Dedifferentiated amniotic fluid mesenchymal stem cell (primary cell): ENCODE data around the gene ELANE.

Experiments used
- DNase-seq: peaks from one replicate; pipeline ENCODE4 v3.0.0-alpha.2; 2016; ENCODE audit errors: extremely low spot score

The ELANE gene

DNA sequence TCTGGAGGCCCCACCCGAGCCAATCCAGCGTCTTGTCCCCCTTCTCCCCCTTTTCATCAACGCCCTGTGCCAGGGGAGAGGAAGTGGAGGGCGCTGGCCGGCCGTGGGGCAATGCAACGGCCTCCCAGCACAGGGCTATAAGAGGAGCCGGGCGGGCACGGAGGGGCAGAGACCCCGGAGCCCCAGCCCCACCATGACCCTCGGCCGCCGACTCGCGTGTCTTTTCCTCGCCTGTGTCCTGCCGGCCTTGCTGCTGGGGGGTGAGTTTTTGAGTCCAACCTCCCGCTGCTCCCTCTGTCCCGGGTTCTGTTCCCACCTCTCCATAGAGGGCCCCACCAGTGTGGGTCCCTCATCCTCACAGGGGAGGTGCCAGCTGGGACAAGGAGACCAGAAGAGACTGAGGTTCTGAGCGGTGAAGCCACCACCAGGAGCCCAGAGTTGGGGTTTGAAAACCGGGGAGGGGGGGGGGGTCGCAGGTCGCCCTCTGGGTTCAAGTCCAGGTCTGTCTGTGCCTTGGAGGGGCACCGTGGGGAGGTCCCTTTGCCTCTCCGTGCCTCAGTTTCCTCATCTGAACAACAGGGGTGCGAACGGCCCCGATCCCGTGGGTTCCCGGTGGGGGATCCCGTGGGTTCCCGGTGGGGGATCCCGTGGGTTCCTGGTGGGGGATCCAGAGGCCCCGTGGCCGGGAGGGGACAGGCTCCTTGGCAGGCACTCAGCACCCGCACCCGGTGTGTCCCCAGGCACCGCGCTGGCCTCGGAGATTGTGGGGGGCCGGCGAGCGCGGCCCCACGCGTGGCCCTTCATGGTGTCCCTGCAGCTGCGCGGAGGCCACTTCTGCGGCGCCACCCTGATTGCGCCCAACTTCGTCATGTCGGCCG lies at the start of gene ELANE:
Gene ELANE (plus strand): TSS at position 168 of the 878 bp plus-strand sequence. CDS start 26 bp downstream, at position 194.
- no peak for DNase-seq

GRCh38 chr19:802498-803098 lies 49.5 kb upstream of the ELANE start:
- DNase-seq, result no peak

GRCh38 chr19:803099-803561 lies 49.0 kb upstream of the ELANE start:
- no peak for DNase-seq

GRCh38 chr19:803686-804418 lies 48.3 kb upstream of the ELANE start:
- no peak for DNase-seq

GRCh38 chr19:804419-805165 lies 47.5 kb upstream of the ELANE start:
- DNase-seq, result no peak

GRCh38 chr19:805166-805551 lies 46.9 kb upstream of the ELANE start:
- DNase-seq, result no peak

- DNase-seq, result no peak
Measured at GRCh38 chr19:805600-806550, 46.2 kb upstream of the ELANE start.

- DNase-seq, result no peak
Measured at GRCh38 chr19:806815-807421, 45.2 kb upstream of the ELANE start.

DNA sequence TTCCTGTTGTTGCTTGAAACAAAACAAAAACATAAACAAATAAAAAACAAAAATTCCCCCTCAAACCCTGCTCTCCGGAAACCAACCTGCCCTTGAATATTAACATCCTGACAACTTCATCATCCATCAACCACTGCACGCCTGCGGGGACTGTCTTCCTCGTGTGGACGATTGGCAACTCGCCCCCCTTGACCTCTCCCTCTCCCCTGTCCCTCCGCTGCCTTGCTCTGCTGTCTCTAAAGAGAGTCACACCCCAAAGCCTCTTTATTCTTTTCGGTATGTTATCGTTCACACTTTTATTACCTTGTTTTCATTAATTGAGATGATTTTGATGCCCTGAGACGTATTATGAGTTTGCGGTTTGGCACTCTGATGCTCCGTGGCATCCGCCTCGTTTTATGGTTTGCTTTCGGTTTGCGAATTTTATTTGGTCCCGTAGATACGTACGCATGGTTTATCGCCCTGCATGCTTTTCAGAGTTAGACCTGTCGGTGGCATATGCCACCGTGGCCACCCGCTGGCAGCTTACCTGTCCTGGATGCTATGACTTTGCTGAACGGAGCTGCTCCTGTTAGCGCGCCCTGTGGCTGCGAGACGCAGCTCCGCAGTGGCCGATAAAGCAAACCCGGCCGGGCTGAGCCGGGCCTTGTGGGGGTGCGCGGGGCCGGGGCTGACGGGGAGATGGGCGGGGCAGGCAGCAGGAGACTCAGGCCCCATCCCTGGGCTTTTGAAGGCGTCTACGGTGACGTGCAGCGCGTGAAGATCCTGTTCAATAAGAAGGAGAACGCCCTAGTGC lies 44.3 kb upstream of the ELANE start:
- no peak for DNase-seq

- no peak for DNase-seq
Measured at GRCh38 chr19:808423-808775, 43.7 kb upstream of the ELANE start.

- no peak for DNase-seq
Measured at GRCh38 chr19:810077-810855, 41.8 kb upstream of the ELANE start.

GRCh38 chr19:810883-811489 lies 41.1 kb upstream of the ELANE start:
- no peak for DNase-seq

DNA sequence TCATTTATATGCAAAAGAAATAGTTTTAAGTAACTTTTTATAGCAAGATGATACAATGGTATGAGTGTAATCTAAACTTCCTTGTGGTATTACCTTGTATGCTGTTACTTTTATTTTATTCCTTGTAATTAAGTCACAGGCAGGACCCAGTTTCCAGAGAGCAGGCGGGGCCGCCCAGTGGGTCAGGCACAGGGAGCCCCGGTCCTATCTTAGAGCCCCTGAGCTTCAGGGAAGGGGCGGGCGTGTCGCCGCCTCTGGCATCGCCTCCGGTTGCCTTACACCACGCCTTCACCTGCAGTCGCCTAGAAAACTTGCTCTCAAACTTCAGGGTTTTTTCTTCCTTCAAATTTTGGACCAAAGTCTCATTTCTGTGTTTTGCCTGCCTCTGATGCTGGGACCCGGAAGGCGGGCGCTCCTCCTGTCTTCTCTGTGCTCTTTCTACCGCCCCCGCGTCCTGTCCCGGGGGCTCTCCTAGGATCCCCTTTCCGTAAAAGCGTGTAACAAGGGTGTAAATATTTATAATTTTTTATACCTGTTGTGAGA lies 40.5 kb upstream of the ELANE start:
- DNase-seq, result no peak

DNA sequence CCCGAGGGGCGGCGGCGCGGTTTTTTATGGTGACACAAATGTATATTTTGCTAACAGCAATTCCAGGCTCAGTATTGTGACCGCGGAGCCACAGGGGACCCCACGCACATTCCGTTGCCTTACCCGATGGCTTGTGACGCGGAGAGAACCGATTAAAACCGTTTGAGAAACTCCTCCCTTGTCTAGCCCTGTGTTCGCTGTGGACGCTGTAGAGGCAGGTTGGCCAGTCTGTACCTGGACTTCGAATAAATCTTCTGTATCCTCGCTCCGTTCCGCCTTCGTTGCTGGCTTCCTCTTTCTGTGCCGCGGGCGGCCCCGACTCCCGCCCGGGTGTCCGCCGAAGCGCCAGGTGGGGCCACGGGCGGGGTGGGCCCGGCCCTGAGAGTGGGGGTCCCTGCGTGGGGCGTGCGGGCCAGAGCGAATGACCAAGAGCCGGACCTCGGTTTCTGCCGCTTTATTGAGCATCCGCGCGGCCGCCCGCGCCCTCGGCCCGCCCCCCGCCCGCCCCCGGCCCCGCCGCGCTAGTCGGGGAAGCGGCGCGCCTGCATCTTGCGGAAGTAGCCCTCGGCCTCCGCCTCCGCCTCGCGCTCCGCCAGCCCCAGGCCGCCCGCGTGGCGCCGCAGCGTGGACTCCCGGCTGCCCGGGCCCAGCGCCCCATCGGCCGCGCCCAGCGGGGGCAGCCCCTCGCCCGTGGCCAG lies 39.9 kb upstream of the ELANE start:
- no peak for DNase-seq

GRCh38 chr19:812747-813218 lies 39.3 kb upstream of the ELANE start:
- DNase-seq, result no peak

DNA sequence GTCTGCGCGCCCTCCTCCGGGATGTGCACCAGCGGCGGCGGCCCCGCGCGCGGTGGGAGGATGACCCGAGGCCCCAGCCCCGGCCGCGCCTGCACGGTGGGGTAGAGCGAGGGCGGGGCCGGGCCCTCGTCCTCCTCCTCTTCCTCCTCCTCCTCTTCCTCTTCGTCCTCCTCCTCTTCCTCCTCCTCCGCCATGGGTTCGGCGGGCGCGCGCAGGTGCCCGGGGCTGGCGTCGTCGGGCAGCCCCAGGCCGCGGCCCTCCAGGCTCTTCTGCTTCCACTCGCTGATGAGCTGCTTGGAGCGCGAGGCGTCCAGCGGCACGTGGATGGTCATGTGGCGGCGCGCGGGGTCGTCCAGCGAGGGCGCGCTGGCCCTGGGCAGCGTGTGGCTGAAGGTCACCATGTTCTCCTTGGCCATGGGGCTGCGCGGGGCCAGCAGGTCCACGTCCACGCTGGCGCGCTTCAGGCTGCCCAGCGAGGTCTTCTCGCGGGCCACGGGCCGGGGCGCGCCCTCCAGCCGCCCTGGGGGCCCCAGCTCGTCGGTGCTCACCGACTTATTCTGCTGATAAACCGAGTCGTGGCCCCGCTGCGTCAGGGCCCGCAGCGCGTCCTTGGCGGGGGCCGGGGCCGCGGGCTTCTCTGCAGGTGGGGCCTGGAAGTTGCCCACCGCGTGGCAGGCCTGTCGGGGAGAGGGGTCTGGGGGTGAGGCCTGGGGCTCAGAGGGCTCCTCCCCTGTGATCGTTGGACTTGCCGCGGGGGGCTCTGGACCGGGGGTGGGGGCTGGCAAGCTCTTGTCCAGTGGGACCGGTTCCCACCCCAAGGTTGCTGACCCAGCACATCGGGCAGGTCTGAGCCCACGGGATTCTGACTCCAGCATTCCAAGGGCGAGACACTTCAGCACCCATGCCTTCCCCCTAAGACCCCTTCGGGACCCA lies 38.6 kb upstream of the ELANE start:
- no peak for DNase-seq
